SHP77 treated with DMSO at 0.1 percent for 48 hours (cell line): ENCODE measurements around the gene ILDR2.

Experiments used
- DNase-seq: peaks from one replicate; lab custom pipeline; 2025; lab: John Stamatoyannopoulos, UW

ILDR2 gene

GRCh38 chr1:166924823-166925541 lies 50.4 kb downstream of the ILDR2 start:
- no peak for DNase-seq

- no peak for DNase-seq
Observed at GRCh38 chr1:166920561-166921475, 54.5 kb downstream of the ILDR2 start.

GRCh38 chr1:166918956-166919316 lies 56.4 kb downstream of the ILDR2 start:
- no peak for DNase-seq

DNA sequence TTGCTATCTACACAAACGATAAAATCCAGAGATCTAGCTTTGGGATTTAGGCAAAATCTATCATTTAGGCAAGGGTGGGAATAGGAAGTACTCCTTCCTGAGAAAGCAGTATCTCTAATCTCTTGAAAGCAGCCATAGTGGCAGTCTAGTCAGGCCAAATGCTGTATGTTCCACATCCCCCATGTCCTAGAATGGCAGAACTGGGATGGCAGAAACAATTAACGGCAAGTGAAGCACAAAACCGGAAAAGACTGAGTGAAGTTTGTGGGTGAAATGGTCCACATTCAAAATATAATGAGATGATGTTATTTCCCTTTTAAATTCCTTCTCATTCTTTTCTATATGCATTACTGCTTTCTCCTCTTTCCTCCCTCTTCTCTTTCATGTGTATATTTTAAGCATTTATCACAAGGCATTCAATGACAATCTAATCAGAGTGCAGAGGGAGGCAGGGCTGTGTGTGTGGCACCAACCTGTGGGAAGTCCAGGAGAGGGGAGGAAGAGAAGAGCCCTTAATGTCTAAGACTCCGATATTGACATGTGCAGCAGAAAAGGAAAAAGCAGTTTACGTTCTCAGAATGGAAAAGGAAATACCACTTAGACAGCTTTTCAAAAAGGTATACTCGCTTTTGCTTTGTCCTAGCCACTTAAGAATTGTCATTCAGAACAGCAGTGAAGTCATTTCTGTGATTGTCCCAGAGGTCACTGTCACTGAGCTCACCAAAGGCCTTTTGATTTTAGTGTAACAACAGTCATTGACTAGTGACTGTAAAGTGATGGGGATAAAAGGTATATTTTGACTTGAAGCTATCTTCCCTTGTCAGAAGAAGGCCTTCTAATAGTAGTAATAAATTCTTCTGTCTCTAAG lies 57.0 kb downstream of the ILDR2 start:
- no peak for DNase-seq

GRCh38 chr1:166915941-166916340 lies 59.4 kb downstream of the ILDR2 start:
- no peak for DNase-seq

- no peak for DNase-seq
Observed at GRCh38 chr1:166915042-166915441, 60.3 kb downstream of the ILDR2 start.

GRCh38 chr1:166914111-166914510 lies 61.2 kb downstream of the ILDR2 start:
- DNase-seq: no peak

DNA sequence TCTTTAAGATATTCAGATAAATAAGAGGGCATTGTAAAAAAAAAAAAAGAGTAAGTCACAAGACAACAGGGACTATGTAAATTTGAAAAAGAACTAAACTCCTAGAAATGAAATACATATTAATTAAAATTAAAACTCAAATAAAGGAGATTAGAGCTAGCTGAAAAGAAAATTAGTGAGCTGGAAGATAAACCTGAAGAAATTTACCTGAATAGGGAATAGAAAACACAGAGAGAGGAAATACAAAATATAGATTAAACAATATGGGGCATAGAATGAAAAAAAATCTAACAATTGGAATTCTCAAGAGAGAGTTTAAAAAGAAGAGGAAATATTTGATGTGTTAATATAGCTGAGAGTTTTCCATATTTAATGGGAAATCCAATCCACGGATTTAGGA lies 63.7 kb downstream of the ILDR2 start:
- no peak for DNase-seq

- DNase-seq: peak; percentile 80
Observed at GRCh38 chr1:166910396-166910994, 64.8 kb downstream of the ILDR2 start.

- DNase-seq: no peak
Observed at GRCh38 chr1:166908942-166909341, 66.4 kb downstream of the ILDR2 start.

DNA sequence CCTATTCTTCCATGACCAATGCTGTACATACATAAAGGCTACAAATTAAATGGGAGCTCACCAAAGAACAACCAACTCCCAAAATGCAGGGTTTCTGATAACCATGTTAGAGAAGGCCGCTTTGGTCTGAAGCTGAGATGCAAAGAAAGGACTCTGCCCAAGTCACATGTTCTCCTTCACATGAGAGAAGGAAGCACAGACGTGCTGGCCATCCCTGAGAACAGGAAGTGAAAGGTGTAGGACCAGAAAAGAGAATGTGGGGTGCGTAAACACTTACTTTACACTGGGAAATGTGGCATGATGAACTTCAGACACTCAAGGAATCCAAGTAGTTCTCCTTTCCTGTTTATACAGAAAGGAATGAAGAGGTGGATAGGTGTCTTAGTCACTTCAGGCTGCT lies 67.6 kb downstream of the ILDR2 start:
- no peak for DNase-seq

DNA sequence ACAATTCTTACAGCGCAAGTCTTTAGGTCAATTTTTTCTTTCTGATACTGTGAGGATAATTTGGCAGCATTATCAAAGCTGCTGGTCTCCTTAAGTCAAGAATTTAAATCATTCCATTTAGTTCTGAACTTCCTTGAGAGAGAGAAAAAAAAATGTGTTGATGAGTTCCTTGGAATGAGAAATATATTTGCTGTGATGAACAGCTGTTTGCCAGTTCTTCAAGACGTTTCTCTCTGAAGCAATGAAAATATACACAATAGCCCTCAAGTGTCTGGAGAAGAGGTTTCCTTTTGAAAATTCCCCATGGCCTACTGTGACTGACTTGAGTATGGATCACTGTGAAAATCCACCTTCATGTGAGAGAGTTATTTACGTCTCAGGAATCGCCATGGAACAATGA lies 68.3 kb downstream of the ILDR2 start:
- DNase-seq: no peak

- DNase-seq: no peak
Observed at GRCh38 chr1:166906647-166907046, 68.7 kb downstream of the ILDR2 start.

DNA sequence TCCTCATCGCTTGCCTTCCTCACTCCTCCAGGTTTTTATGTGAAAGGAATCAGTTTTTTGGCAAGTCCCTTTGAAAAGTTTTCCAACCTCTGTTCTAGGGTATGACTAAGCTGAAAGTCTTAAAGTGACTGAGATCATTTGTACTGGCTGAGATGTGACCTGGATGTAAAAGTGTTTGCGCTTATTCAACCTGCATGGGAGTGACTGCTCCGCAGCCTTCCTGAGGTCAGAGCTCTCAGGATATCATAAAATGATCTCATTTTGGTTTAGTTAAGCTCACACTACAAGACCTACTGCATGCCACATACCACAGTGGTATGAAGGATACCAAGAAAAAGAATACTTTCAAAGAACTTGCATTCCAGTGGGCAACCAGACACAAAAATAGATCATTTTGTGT lies 69.4 kb downstream of the ILDR2 start:
- DNase-seq: no peak

- no peak for DNase-seq
Observed at GRCh38 chr1:166905136-166905535, 70.2 kb downstream of the ILDR2 start.

GRCh38 chr1:166903232-166903631 lies 72.1 kb downstream of the ILDR2 start:
- no peak for DNase-seq

- no peak for DNase-seq
Observed at GRCh38 chr1:166902279-166902678, 73.1 kb downstream of the ILDR2 start.

- DNase-seq: no peak
Observed at GRCh38 chr1:166900987-166901386, 74.4 kb downstream of the ILDR2 start.

DNA sequence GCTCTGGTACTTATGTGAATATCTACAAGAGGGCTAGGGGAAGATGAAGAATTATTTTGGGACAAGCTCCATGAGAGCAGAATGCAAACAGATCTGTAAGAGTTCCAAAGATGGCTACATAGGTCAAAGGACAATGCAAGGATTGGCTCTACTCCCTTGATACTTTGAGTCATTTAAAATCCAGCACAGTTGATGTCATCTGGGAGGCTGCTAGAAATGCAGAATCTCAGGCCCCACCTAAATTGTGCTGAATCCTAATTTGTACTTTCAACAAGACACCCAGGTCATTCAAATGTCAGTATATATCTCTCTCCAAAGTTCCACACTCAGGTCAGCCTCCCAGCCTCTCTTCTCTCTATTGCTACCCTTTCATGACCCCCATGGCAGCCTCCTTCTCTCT lies 75.6 kb downstream of the ILDR2 start:
- no peak for DNase-seq

GRCh38 chr1:166895766-166896165 lies 79.6 kb downstream of the ILDR2 start:
- DNase-seq: no peak

GRCh38 chr1:166889776-166890175 lies 85.6 kb downstream of the ILDR2 start:
- DNase-seq: no peak
